GM19467 (cell line): ENCODE results near the gene THBS2.
"Not testable (repeated sequence)": the region's sequence is repeated elsewhere in the genome, so short reads cannot be mapped to it uniquely, and the experiment has no call there.

Experiments
- ATAC-seq: cut with Tn5 transposase; IDR thresholded peaks from one replicate; pipeline ENCODE4 v1.9.1; 2021; ENCODE audit warnings: mild to moderate bottlenecking, moderate library complexity; ENCODE audit not compliant: unreplicated experiment

The THBS2 gene

DNA sequence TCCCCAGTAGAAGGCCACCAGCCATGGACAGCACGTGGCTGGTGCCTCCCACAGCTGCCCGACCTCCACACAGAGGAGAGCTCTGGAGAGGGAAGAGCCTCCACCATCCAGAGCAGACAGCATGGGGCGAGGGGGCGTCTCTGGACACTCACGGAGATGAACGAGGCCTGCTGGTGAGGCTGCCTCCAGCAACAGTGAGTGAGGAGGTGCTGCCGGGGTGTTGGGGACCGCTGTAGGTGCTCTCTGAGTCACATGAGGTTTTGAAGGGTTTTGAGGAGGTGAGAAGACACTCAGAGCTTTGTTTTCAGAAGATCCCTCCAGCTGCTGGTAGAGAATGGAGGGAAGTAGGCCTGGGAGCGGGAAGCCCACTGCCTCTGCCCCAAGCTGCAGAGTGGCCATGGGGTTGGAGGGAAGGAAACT, 65.6 kb downstream of the THBS2 start:
- no peak for ATAC-seq

DNA sequence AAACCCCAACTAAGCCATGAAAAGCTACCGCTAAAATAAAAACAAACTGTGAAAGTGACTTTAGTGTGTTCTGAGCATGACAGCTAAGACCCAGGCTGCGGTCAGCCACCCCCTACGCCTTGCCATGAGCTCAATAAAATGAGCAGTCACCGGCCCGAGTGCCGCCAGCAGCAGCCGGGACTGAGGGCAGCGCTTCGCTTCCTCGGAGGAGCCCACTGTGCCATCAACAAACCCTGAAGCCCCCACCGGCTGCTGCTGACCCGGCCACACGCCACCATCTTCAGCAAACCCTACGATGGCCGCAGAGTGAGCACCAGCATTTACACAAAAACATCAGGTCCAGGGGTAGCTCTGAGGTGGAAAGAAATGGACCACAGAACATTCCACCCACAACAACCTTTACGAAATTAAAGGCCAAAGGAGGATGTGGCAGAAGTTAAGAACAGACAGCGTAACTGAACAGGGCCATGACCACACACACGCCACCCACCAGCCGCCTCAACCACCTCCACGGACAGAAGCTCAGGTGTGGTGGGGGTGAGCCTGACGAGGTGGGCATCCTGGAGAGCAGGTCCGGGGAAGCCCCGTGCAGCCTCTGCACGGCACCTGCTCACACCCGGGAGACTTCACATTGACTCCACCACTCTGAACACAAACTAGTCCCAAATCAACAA, 67.0 kb downstream of the THBS2 start:
- no peak for ATAC-seq

DNA sequence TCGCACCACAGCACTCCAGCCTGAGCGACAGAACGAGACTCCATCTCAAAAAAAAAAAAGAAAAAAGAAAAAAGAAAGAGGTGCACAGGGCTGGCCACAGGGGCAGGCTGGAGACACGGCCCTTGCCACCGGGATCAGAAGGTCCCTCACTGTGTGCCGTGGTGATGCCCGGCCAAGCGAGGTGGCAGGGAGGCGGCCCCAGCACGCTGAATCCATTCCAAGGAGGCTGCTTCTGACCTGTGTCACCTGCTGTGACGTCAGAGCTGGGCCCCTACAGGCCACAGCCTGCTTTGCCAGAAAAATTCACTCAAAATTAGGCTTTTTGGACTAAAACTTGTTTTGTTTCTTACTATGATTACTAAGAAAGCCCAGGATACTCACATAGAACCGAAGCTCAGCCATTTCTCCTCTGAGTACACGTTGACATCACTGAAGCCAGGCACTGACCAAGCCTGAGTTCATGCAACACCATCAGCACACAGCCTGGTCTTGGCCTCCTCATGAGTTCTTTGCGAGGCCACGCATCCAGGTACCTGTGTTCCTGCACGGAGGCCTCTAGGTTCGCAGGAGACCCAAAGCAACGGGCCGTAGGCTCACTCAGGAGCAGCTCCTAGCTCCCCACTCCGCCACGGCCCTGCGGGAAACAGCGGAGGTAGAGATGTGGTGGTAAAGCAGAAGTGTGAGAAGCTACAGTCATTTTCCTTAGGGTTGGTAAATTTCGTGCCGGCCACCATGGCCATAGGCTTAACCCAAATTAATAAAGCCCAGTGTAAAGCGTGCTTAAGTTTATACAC, 67.8 kb downstream of the THBS2 start:
- no peak for ATAC-seq

DNA sequence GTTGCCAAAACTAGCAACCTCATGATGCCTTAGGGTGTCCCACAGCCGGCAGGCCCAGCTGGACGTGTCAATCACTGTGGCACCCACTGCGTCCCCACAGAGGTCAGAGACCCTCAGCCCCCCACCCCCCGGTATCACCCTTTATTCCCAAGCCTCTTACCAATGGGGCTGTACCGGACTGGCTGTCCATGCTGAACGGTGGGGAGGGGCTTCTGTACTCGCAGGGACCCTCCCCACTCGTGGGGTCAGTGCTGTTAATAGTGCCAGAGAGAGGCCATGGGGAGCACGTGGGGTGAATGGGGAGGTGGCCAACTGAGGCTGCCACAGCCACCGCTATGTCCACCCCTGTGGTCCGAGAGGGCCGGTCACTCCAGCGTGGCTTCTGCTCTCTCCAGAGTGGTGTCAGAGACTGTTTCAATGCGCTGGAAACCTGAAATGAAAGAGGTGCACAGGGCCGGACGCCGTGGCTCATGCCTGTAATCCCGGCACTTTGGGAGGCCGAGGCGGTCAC, 68.6 kb downstream of the THBS2 start:
- ATAC-seq = no peak

DNA sequence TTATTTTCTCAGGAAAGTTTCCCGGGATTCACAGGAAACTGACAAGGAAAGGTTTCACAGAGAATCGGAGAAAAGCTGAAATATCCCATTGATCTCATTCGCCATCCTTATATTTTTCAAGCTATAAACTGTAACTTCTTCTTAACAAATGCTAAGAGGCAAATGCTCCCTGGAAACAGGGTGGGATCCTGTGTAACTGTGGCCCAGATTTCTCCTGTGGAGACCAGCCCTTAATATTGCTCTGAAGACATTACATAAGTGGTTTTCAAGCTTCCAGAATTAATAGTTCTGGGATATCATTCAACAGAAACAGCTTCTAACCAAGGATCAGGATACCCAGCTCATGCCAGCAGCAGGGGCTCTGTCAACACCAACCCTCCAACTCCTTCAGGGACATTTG, 69.2 kb downstream of the THBS2 start:
- ATAC-seq = no peak

DNA sequence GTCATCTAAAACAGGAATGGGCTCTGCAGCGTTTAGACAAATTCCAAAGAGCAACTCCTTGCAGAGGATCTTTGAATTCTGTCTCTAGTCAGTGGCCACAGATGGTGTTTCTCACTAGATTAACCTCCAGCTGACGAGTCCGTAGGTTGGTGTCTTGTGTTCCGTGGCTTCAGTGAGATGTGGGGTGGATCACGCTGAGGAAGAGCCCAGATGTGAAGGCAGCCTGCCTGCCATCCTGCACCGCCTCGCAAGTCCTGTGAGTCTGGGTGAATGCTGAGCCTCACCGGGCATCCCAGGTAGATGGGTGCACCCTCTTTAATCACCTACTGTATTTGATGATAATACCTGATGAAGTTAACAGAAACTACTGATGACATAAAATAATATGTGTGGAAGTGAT, 70.4 kb downstream of the THBS2 start:
- ATAC-seq = no peak

DNA sequence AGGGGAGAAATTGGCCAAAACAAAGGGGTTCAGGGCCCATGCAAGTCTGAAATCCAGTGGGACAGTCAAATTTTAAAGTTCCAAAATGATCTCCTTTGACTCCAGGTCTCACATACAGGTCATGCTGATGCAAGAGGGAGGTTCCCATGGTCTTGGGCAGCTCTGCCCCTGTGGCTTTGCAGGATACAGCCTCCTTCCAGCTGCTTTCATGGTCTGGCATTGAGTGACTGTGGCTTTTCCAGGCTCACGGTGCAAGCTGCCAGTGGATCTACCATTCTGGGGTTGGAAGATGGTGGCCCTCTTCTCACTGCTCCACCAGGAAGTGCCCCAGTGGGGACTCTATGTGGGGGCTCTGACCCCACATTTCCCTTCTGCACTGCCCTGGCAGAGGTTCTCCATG, 73.8 kb downstream of the THBS2 start:
- not testable (repeated sequence) for ATAC-seq

DNA sequence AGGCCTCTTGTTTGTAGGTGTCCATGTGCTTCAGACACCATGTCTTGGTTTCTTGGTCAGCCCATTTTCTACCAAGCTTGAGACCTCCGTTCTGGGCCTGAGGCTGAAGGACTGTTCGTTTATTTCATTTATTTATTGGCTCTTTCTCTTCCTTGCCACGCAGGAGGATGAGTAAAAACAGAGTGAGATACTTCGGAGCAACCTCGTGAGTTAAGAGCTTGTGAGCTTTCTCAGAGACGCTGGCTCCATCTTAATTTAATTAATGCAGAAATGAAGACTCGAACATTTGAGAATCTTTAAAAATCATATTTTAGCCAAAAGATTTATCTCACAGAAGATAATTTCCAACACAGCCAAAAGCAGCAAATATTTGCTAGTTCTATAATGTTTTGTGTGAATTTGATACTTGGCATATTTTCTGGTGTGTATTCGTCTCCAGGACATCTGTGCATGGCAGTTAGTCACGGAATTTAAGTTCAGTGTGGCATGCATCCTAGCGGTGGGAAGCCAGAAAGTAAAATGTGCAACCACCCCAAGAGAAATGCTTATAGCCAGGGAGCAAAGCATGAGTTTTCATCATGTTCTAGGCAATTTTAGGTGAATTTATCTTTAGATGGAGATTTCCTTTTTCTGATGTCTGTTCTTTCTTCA, 76.0 kb downstream of the THBS2 start:
- no peak for ATAC-seq

DNA sequence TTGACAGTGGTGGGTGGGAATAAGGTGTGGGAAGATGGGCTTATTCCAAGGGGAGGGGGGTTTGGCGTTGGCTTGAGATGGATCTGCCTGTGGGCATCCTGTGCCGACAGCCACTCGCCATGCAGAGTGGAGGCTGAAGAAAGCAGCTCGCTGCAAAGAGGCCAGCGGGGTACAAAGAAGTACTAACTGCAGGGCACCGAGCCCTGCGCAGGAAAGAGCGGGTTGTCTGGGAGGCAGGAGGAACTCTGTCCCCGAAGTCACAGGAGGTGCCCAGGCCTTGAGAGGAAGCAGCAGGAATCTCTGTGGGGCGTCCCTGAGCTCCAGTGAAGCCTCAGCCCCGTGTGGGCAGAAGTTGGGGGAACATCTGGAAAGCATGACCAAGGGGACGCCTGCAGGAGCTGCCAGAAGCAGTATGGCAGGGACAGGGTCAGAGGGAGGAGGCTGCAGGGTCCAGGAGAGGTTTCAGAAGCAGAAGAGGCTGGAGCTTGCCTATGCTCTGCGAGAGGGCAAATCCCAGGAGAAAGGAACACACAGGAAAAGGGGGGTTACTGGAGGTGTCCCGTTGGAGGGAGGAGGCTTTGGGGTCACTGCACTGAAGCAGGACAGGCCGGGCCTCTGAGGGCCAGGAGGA, 77.2 kb downstream of the THBS2 start:
- ATAC-seq = no peak

DNA sequence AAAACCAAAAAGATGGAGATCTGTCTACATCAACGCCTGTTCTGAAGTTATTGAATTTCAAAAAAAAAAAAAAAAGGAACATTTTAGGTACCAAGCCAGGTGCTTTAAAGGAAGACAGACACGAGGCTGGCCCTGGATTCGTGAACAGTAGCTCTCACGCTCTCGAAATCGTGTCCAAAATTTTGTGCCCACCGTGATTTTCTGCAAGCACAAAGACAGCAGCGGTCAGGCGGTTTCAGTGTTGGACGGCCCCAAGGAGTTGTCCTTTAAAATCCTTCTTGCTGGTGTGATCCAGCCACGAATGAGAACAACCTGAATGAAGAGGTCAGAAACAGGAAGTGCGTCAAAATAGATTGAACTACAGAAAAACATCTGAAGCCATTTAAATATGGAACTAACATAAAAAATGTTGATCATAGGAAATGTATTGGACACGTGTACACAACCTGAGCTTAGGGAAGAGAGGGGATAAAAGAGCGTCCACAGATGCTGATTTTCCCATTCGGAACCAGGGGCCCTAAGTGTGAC, 78.2 kb downstream of the THBS2 start:
- no peak for ATAC-seq

DNA sequence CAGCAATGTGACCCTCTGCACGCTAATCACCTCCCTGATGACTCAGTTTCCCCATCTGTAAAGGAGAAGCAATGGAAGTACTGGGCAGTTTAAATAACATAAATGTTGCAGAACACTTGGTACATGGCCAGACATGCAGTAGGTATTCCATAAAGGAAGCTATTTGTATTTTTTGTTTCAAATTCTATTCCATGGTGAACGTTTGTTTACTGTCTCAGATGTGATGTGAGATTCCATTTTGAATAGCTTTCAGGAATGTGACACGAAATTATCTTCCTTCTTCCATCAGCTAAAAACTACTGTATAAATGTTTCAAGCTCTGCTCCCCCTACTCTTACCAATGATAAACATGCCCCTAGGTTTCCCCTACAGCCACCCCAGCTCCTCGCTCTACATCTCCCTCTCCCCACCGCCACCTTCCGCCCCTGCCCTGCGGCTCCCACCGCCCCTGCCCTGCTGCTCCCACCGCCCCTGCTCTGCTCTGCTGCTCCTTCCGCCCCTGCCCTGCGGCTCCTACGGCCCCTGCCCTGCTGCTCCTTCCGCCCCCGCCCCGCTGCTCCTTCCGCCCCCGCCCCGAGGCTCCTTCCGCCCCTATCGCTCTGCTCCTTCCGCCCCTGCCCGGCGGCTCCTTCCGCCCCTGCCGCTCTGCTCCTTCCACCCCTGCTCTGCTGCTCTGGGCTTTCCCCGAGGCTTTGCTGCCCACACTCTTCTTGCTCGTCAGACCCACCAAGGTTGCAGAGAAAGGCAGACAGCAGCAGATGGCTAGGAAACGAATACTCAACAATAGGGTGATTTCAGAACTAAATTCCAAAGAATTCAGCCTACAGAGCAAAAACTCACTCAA, 78.9 kb downstream of the THBS2 start:
- ATAC-seq = no peak

DNA sequence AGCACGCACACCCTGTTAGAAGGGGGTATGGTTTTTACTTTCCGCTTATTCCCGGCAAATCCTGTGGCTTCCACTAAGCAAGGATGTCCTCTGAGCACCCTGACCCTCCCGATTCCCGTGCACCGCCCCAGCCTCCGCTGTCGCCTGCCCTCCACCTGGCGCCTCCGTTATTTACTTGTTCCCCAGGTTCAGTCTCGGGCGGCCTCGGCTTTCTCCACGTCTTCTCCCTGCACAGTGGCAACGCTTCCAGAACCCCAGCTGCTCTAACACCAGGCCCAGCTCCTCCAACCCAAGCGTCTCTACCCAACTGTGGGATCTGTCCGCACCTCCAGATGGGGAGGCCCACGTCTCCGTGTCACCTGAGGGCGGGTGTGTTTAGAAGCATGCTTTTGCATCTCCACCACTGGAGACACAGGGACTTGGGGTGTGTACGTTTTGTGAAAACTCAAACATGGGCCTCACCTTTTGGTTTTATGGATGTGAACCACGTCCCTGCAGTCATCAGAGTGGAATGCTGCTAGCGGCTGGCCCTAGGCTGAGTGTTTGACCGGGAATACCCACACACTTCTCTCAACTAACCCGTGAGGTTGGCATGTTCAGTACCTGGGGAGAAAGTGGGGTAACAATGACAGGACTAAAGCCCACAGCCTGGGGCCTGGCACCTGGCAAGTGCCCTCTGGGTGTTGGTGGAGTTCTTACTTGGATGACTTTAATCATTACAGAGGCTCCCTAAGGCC, 79.9 kb downstream of the THBS2 start:
- ATAC-seq = no peak

DNA sequence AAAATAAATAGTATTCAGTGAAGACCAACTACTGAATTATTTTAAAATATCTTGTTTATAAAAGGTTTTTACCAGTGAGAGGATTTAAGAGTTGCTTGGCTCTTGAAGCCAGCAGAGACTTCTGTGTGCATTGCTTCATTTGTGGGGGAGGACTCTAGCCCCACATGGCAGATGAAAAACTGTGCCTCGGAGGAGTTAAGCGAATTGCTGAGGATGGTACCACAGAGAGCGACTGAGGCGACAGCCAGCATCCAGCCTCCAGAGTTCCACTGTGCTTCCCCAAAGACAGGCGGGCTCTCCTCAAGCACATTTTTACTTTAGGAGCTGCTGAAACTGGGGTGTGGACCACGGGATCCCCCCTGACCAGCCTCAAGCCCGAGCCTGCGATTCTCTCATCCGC, 80.7 kb downstream of the THBS2 start:
- ATAC-seq = no peak

DNA sequence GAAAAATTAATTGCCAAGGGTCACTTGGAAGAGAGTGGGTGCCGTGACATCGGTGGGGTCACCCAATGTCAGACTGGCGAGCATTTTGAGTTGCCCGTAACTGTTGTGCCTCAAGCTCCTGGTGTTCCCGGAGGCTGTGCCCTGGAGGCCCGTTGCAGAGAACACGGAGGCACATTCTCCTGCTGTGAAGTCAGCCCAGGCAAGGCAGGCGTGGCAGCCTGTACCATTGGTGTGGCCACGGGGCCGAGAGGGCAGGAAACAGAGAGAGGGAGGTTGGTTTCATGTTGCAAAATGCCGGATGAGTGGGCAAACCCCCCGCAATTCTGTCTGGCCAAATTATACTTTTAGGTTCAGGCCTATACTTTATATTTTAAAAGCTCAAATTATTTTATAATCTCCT, 81.2 kb downstream of the THBS2 start:
- ATAC-seq = no peak

DNA sequence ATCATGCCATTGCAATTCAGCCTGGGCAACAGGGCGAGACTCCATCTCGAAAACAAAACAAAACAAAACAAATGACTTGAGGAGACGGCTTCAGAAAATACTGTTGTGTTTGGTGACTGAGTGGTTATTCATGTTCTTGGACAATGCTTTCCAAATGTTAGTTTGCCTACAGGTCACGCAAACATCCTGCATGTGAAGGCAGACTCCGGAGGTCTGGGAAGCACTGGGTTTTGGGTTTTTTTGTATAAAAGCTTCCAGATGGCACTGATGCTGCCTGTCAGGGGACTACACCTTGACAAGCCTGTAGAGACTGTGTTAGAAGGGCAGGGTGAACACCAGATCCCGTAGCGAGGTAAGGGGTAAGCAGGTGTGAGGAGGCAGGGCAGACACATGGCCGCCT, 81.7 kb downstream of the THBS2 start:
- ATAC-seq = no peak

DNA sequence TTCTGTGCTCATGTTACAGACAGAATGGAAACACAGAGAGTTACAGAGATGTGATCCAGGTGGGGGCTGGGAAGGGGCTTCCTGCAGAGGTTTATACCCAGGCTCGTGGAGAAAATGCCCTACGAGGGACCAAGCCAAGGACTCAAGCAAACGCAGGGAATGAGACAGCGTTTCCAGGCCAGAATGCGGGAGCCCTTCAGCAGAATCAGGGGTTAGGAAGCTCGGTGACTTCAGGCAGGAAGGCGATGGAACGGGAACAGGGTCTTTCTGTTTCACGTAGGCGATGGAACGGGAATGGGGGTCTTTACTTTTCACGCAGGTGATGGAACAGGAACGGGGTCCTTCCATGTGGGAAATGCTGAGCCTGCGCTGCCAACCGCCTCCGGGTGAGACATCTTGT, 82.6 kb downstream of the THBS2 start:
- no peak for ATAC-seq

DNA sequence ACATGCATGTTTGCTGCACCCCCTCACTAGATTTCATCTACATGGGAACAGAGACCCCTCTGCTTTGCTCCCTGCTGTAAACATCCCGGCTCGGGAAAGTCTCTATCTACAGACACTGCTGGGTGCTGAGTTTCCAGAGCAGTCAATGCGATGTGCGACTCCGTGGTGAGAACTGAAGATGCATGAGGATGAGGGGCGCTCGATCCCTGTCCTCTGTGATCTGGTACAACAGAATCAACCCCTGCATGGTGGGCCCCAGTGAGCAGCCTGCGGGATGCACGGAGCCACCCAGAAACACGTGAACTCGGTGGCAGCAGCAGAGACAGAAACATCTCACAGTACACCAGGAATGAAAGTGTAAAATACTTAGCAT, 83.1 kb downstream of the THBS2 start:
- ATAC-seq = no peak

DNA sequence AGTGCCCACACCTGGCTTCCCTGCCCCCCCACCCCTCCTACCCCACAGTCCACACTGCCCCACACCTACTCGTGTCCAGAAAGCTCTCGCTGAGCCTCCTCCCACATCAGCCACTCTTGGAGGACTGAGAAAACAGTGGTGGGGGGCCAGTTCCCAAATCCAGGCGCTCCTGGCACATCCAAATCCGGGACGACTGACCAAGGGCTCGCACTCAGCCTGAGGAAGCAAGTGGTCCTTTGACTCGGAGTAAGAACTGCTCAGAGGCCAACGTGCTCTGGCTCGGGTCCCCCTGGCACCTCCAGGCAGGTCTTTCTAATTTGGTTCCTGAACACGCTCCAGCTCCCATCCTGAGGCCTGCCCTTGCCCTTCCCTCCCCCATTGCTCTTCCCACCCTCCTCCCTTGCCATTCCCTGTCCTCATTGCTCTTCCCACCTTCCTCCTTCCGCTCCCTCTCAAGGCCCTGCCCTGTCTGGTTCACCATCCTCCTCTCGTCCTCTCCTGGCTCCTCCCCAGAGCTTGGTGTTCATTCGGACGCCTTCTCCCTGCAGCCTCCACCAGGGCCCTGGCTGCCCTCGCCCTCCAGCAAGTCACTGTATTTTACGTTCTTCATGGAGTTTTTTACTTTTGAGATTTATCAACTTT, 83.6 kb downstream of the THBS2 start:
- ATAC-seq = no peak

DNA sequence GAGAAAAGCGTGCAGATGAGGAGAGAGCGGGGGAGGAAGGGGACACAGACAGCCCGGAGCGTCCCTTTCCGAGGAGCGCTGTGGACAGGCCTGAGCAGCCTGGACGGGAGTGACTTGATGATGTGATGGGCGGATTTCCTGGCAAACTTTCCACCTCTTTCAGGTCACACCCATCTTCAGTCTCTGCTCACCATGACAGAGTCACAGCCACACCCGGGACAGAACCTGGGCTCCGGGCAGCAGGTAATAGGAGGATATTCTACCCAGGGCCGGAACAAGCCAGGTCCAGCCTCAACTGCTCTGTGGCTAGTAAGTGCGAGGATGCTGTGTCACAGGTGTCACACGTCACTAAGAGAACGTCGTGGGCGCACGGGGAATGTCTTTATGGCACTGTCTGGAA, 84.3 kb downstream of the THBS2 start:
- no peak for ATAC-seq
